Astrocyte (in vitro differentiated cells and primary cell): ENCODE data around the gene BICC1. TPM values are rescaled to one million over a fixed set of nuclear protein-coding genes. Genes with fewer than 3 reads are reported as not detected.
A peak's percentile ranks its signal among the peaks of the same experiment; 100 is the strongest.

Source experiments
- DNase-seq: peaks from one replicate; pipeline ENCODE4 v3.0.0-alpha.2; 2010; ENCODE audit warnings: low read depth
- FAIRE-seq: peaks from 2 replicates; lab custom pipeline; 2011; peaks lifted over from hg19 to GRCh38; lab: Jason Lieb, UNC
- H2AFZ ChIP-seq: 2 replicates; pipeline ENCODE4 v1.6.0; 2012; ENCODE audit warnings: low read depth, low read length, inconsistent platforms
- H3K27ac ChIP-seq: 2 replicates; pipeline ENCODE4 v1.5.1; 2011; ENCODE audit warnings: low read depth, low read length, inconsistent platforms
- H3K27me3 ChIP-seq: 2 replicates; pipeline ENCODE4 v1.6.0; 2011; ENCODE audit warnings: low read length, inconsistent platforms; ENCODE audit not compliant: insufficient read depth
- H3K36me3 ChIP-seq: 2 replicates; pipeline ENCODE4 v1.5.1; 2011; ENCODE audit warnings: low read length, inconsistent platforms; ENCODE audit not compliant: insufficient read depth
- H3K4me1 ChIP-seq: 2 replicates; pipeline ENCODE4 v1.5.1; 2011; ENCODE audit warnings: low read length, inconsistent platforms; ENCODE audit not compliant: insufficient read depth
- H3K4me2 ChIP-seq: 2 replicates; pipeline ENCODE4 v1.6.0; 2012; ENCODE audit warnings: low read length, inconsistent platforms
- H3K4me3 ChIP-seq: 2 replicates; pipeline ENCODE4 v1.5.1; 2011; ENCODE audit warnings: low read depth, mild to moderate bottlenecking, low read length, inconsistent platforms; ENCODE audit not compliant: insufficient read depth
- H3K79me2 ChIP-seq: 2 replicates; pipeline ENCODE4 v1.6.0; 2012; ENCODE audit warnings: mild to moderate bottlenecking, low read length, inconsistent platforms; ENCODE audit not compliant: insufficient read depth
- H3K9ac ChIP-seq: 2 replicates; pipeline ENCODE4 v1.6.0; 2012; ENCODE audit warnings: mild to moderate bottlenecking, low read length, inconsistent platforms
- H3K9me3 ChIP-seq: 2 replicates; pipeline ENCODE4 v1.5.1; 2012; ENCODE audit warnings: low read depth, mild to moderate bottlenecking, low read length, inconsistent platforms; ENCODE audit not compliant: insufficient read depth
- H4K20me1 ChIP-seq: 2 replicates; pipeline ENCODE4 v1.6.0; 2012; ENCODE audit warnings: low read length, inconsistent platforms; ENCODE audit not compliant: insufficient read depth
- H3K27ac Mint-ChIP-seq: one replicate; pipeline ENCODE4 v1.8.0; 2021; ENCODE audit warnings: mild to moderate bottlenecking, mixed read lengths; ENCODE audit not compliant: unreplicated experiment
- H3K27me3 Mint-ChIP-seq: one replicate; pipeline ENCODE4 v1.8.0; 2021; ENCODE audit warnings: low read depth, mixed read lengths; ENCODE audit not compliant: unreplicated experiment
- H3K36me3 Mint-ChIP-seq: one replicate; pipeline ENCODE4 v1.8.0; 2021; ENCODE audit warnings: low read depth, mixed read lengths; ENCODE audit not compliant: unreplicated experiment
- H3K4me1 Mint-ChIP-seq: one replicate; pipeline ENCODE4 v1.8.0; 2021; ENCODE audit warnings: low read depth, mixed read lengths; ENCODE audit not compliant: unreplicated experiment
- H3K4me3 Mint-ChIP-seq: one replicate; pipeline ENCODE4 v1.8.0; 2021; ENCODE audit warnings: mild to moderate bottlenecking, moderate library complexity, mixed read lengths; ENCODE audit not compliant: unreplicated experiment
- H3K9me3 Mint-ChIP-seq: one replicate; pipeline ENCODE4 v1.8.0; 2021; ENCODE audit warnings: mild to moderate bottlenecking, mixed read lengths; ENCODE audit not compliant: unreplicated experiment
- EZH2 ChIP-seq: IDR thresholded peaks from 2 replicates; pipeline ENCODE4 v1.6.1; 2012; ENCODE audit warnings: mild to moderate bottlenecking, low read length, inconsistent platforms; ENCODE audit not compliant: insufficient read depth
- total RNA-seq: library from RNA; stranded (reverse); gene quantifications from 2 replicates; pipeline ENCODE4 v1.2.1, GENCODE V29; 2021
- TF ChIP-seq, protein P1 (sequence below): IDR thresholded peaks from 2 replicates; pipeline ENCODE4 v1.5.1; 2011; ENCODE audit warnings: low read depth, mild to moderate bottlenecking, inconsistent platforms, low read length, moderate library complexity; ENCODE audit not compliant: insufficient read depth

BICC1 gene
- total RNA-seq, 1 donor from 2014 or later: 23.0 TPM

DNA sequence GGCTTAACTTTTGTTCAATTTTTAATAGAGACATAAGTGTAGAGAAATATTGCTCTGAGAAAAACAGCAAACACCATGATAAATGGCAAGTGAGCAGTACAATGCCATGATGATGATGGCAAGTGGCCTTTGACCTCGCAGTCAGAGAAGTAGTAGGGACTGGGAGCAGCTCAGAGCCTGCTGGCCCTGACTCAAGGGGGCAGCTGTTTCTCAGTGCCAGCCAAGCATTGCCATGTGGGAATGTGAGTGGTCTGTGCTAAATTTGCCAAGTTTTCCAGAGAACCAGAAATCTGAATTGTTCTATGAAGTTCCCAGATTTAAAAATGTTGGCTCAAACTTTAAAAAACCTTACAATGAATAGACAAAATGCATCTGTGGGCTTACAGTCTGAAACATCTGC lies 187.9 kb downstream of the BICC1 start:
- Mint-ChIP-seq H3K4me3 (no peak overlapping the region), H3K4me1 (peaks cover 70% of the 10 kb centered on the region), H3K27ac (no peak overlapping the region), H3K36me3 (peaks cover 6% of the 10 kb centered on the region), H3K27me3 (no peaks in the 10 kb centered on the region), H3K9me3 (no peaks in the 10 kb centered on the region)
- peaks cover 31% of the 10 kb centered on the region for H3K79me2 ChIP-seq
- no peak overlapping the region for H3K27ac ChIP-seq
- no peak for FAIRE-seq
- H3K4me2 ChIP-seq: no peak overlapping the region
- no peak overlapping the region for H2AFZ ChIP-seq
- no peaks in the 10 kb centered on the region for H3K36me3 ChIP-seq
- TF ChIP-seq, protein P1, sequence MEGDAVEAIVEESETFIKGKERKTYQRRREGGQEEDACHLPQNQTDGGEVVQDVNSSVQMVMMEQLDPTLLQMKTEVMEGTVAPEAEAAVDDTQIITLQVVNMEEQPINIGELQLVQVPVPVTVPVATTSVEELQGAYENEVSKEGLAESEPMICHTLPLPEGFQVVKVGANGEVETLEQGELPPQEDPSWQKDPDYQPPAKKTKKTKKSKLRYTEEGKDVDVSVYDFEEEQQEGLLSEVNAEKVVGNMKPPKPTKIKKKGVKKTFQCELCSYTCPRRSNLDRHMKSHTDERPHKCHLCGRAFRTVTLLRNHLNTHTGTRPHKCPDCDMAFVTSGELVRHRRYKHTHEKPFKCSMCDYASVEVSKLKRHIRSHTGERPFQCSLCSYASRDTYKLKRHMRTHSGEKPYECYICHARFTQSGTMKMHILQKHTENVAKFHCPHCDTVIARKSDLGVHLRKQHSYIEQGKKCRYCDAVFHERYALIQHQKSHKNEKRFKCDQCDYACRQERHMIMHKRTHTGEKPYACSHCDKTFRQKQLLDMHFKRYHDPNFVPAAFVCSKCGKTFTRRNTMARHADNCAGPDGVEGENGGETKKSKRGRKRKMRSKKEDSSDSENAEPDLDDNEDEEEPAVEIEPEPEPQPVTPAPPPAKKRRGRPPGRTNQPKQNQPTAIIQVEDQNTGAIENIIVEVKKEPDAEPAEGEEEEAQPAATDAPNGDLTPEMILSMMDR: no peak
- TF ChIP-seq EZH2: no peak
- H3K9me3 ChIP-seq: no peaks in the 10 kb centered on the region
- peaks cover 14% of the 10 kb centered on the region for H4K20me1 ChIP-seq
- no peak overlapping the region for H3K9ac ChIP-seq
- DNase-seq: no peak
- H3K27me3 ChIP-seq: no peaks in the 10 kb centered on the region
- no peak overlapping the region for H3K4me3 ChIP-seq
- H3K4me1 ChIP-seq: peaks cover 52% of the 10 kb centered on the region

DNA sequence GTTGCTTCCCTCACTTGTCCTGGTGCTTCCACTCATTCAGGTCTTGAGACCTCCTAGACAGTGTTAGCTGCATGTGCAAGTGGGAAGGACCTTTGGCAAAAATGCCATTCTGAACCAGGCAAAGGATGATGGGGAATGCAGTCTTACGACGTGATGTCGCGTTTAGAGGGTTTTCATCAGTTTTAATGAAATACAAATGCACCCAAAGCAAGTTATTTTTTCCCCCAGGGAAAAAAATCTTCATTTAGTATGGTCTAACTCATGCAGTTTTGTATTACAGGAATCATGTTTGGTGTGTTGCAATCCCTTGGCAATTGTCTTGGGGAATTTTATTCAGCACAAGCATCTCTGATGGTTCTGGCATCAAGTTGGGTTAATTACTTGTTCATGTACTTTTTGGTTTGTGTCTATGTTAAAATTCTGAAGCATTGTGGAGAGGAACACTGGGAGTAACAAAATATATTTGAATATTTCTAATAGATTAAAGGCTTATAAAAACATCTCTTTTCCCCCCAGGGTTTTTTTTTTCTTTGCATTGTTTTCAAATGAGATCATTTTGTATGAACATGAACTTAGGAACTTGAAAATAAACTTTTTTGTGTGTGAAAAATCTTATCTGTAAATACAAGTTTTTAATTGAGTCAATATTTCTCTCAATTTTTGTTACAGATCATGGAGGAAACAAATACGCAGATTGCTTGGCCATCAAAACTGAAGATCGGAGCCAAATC lies 188.9 kb downstream of the BICC1 start:
- Mint-ChIP-seq H3K27ac (peak overlapping the region; percentile 48), H3K9me3 (no peaks in the 10 kb centered on the region), H3K36me3 (peaks cover 8% of the 10 kb centered on the region), H3K4me3 (no peak overlapping the region), H3K4me1 (peaks cover 71% of the 10 kb centered on the region), H3K27me3 (no peaks in the 10 kb centered on the region)
- H3K4me3 ChIP-seq: no peak overlapping the region
- peaks cover 14% of the 10 kb centered on the region for H4K20me1 ChIP-seq
- DNase-seq (peak; percentile 86), FAIRE-seq (peak; percentile 54)
- no peak overlapping the region for H3K9ac ChIP-seq
- no peak for TF ChIP-seq EZH2
- TF ChIP-seq, protein P1: no peak
- peak overlapping the region; percentile 51 for H3K27ac ChIP-seq
- H3K36me3 ChIP-seq: no peaks in the 10 kb centered on the region
- H2AFZ ChIP-seq: no peak overlapping the region
- H3K9me3 ChIP-seq: no peaks in the 10 kb centered on the region
- peak overlapping the region; percentile 28 for H3K4me2 ChIP-seq
- H3K4me1 ChIP-seq: peaks cover 50% of the 10 kb centered on the region
- H3K79me2 ChIP-seq: peaks cover 29% of the 10 kb centered on the region
- H3K27me3 ChIP-seq: no peaks in the 10 kb centered on the region

DNA sequence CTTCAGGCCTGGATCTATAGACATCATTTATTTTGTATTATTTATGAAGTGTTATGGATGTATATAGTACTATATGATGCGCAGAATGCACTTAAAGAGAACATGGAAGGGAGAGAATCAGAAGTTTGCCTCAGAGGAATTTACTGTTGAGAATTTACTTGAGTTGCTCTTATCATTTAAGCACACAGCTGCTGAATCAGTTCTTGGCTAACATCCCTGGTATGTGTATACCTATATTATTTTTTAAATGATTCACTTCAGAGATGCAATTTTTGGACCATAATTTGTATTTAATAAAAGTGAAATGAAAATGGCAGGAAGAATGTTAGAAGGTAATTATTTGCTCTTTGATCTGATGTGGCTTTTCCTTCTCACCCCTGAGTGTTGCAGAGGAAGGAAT lies 191.6 kb downstream of the BICC1 start:
- Mint-ChIP-seq H3K4me3 (no peak overlapping the region), H3K27ac (no peak overlapping the region), H3K36me3 (peaks cover 7% of the 10 kb centered on the region), H3K4me1 (peaks cover 46% of the 10 kb centered on the region), H3K27me3 (no peaks in the 10 kb centered on the region), H3K9me3 (no peaks in the 10 kb centered on the region)
- Histone ChIP-seq H3K4me1 (peaks cover 37% of the 10 kb centered on the region), H3K79me2 (peaks cover 14% of the 10 kb centered on the region), H3K36me3 (no peaks in the 10 kb centered on the region), H3K9ac (peak overlapping the region; percentile 39), H3K27me3 (no peaks in the 10 kb centered on the region), H4K20me1 (no peaks in the 10 kb centered on the region), H3K27ac (peak overlapping the region; percentile 68), H3K9me3 (no peaks in the 10 kb centered on the region), H2AFZ (no peak overlapping the region), H3K4me2 (peak overlapping the region; percentile 72), H3K4me3 (no peak overlapping the region)
- DNase-seq (peak; percentile 84), FAIRE-seq (no peak)
- TF ChIP-seq, protein P1: no peak
